SIG-M5 treated with dmso at 0.1 percent for 504 hours (cell line): ENCODE data around the gene ERLEC1.
"Not testable (repeated sequence)": the region's sequence is repeated elsewhere in the genome, so short reads cannot be mapped to it uniquely, and the experiment has no call there.

Experiments
- DNase-seq: peaks from one replicate; lab custom pipeline; 2025; ENCODE audit not compliant: unreplicated experiment; lab: John Stamatoyannopoulos, UW

ERLEC1 gene

GRCh38 chr2:53786705-53787613, at the start of gene ERLEC1, which contains the start of gene ASB3:
Gene ERLEC1 (plus strand): TSS chr2:53787044. CDS start chr2:53787211, 167 bp downstream.
Gene ASB3 (minus strand): TSS chr2:53786953. CDS start chr2:53765572, 21,381 bp downstream.
- peak; percentile 87 for DNase-seq

DNA sequence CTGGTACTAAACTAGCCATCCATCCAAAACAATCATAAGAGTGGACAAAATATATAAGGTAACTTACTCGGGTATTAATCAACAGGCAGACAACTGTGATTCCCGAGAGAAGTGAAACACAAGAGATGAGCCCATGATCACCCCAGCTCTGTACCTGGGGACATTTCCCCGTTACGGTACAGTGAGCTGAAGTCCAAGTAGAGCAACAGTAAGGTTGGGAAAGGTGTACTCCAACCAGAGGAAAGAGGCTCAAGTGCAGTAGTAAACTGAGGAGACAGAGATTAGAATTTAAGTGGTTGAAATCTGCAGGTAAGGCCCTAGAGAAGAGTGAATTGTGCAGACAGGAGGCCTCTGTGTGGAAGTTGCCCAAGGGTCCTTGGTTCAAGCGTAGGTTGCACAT, 49.8 kb upstream of the ERLEC1 start:
- no peak for DNase-seq

- no peak for DNase-seq
Observed at GRCh38 chr2:53739032-53739431, 47.8 kb upstream of the ERLEC1 start.

DNA sequence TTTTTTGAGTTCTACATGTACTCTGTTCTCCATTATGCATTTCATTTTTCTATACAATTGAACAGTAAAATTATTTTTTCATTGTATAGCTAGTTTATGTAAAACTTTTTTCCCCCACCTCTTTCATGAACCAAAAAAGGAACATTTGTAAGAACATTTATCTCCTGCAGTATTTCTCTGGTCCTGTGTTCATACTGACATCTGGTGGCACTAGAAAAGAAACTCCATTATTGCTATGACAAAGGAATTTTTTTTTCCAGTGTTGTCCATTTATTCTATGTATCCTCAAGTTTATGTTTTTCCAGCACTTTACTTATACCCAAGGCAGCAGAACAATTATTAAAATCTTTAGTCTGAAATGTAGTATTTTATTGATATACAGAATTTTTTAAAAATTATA, 46.7 kb upstream of the ERLEC1 start:
- peak; percentile 13 for DNase-seq

- DNase-seq, result no peak
Observed at GRCh38 chr2:53744395-53745065, 42.3 kb upstream of the ERLEC1 start.

DNA sequence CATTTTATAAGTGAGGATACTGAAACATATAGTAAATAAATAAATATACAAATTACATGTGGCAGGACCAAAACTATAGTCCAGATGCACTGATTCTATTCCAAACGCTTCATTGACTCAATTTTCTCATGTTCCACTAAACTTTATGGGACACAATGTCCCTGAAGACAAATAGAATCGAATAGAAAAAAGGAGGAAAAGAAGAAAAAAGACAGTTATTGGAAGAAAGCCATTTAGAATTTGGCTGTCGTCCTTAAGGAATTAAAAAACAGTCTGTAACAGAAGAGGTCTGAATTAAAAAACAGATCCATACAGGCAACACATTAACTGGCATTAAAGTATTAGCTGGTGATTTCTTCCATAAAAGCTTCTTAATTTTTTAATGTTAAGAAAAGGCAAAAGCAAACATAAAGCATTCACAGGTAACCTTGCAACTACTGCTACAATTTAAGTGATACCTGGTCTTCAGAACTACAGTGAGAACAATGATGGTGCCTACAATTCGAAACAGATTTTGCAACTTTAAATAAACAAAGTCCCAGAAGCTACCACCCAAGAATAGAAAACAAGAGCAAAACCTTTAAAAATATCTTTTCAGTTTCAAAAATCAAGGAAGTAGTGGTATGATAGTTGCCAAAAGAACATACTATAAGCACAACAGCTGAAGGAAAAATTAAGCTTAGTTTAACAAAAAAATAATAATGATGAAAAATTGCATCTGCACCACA, 36.6 kb upstream of the ERLEC1 start:
- DNase-seq, result no peak

GRCh38 chr2:53751728-53752127, 35.1 kb upstream of the ERLEC1 start:
- no peak for DNase-seq

- no peak for DNase-seq
Observed at GRCh38 chr2:53752385-53752784, 34.5 kb upstream of the ERLEC1 start.

GRCh38 chr2:53753041-53753440, 33.8 kb upstream of the ERLEC1 start:
- no peak for DNase-seq

- DNase-seq, result no peak
Observed at GRCh38 chr2:53755121-53755520, 31.7 kb upstream of the ERLEC1 start.

- no peak for DNase-seq
Observed at GRCh38 chr2:53756644-53757043, 30.2 kb upstream of the ERLEC1 start.

DNA sequence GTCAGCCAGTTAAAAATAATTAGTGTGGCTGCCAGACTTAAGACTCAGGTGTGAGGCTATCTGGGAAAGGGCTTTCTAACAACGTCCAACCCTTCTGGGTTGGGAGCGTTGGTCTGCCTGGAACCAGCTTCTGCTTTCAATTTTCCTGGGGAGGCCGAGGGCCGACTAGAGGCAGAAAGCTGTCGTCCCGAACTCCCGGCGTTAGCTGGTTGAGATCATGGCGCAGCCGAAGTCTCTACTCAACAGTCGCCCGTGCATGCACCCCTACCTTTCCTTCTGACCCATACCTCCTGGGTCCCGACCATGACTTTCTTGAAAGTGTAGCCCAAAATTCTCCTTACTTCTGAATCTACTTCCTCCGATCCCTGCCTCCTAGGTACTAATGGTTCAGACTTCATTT, 29.6 kb upstream of the ERLEC1 start:
- DNase-seq, result not testable (repeated sequence)

GRCh38 chr2:53765767-53766166, 21.1 kb upstream of the ERLEC1 start:
- DNase-seq, result no peak

- peak; percentile 86 for DNase-seq
Observed at GRCh38 chr2:53767405-53768241, 19.2 kb upstream of the ERLEC1 start, which contains the start of gene CHAC2. Gene CHAC2 (plus strand): TSS chr2:53767804. CDS start chr2:53767887, 83 bp downstream.

- no peak for DNase-seq
Observed at GRCh38 chr2:53768242-53768542, 18.7 kb upstream of the ERLEC1 start.

DNA sequence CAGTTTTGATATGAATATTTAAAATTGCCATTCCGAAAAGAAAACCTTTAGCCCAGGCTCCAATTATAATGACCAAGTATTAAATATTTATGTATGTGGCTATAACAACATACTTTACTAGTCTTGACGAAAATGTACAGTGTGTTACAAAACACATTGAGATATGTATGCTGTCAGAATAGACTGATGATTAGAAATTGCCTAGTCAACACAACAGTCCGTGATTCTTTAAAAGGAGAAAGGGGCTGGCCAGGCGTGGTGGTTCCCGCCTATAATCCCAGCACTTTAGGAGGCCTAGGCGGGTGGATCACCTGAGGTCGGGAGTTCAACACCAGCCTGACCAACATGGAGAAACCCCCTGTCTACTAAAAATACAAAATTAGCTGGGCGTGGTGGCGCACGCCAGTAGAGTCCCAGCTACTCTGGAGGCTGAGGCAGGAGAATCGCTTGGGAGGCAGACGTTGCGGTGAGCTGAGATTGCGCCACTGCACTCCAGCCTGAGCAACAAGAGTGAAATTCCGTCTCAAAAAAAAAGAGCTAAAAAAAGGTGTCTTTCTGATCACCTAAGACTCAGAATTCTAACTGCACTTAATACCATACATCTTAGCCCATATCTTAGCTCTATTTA, 17.4 kb upstream of the ERLEC1 start:
- DNase-seq, result no peak

DNA sequence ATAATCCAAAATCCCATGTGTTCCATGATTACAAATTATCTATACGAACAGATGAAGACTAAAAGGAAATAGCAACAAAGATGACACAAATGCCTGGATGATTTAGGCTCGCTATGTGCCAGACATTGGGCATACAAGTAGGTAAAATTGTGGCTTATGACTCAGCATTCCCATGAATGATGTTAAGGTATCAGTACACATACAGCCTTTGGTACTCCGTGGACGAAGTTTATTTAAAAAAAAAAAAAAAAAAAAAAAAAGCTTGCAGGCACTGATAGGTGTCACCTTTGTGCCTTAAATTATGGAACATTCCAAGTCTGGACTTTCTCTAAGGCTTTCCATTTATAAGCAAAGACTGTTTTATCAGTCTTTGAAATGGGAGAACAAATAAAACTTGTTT, 16.6 kb upstream of the ERLEC1 start:
- DNase-seq, result no peak

DNA sequence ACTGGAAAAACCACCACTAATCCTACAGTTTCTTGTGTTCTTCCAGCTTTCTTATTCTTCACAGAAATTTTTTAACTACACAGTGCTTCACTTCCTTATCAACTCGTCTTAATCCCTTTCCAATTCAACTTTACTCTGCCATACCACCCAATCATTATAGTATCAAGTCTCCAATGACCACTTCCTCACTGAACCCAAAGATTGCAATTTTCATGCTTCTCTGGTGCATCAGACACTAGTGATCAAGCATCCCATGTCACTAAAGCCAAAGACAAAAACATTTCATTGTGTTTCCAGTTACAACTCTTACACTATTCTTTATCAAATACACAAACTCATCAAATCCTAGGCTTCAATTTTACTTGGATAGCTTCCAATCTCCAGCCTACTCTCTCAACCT, 9.7 kb upstream of the ERLEC1 start:
- no peak for DNase-seq

DNA sequence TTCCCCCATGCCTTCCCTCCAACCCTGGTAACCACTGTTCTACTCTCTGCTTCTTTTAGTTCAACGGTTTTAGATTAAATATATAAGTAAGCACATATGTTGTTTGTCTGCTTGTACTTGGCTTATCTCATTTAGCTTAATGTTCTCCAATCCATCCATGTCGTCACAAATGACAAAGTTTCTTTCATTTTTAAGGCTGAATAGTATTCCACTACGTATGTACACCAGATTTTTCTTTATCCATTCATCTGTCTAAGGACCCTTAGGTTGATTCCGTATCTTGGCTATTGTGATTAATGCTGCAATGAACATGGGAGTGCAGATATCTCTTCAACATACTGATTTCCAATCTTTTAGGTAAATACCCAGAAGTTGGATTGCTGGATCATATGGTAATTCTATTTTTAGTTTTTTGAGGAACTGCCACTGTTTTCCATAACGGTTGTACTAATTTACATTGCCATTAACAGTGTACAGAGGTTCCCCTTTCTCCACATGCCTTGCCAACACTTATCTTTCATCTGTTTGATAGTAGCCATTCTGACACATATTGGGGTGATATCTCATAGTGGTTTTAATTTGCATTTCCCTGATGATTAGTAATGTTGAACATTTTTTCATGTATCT, 8.2 kb upstream of the ERLEC1 start:
- no peak for DNase-seq

DNA sequence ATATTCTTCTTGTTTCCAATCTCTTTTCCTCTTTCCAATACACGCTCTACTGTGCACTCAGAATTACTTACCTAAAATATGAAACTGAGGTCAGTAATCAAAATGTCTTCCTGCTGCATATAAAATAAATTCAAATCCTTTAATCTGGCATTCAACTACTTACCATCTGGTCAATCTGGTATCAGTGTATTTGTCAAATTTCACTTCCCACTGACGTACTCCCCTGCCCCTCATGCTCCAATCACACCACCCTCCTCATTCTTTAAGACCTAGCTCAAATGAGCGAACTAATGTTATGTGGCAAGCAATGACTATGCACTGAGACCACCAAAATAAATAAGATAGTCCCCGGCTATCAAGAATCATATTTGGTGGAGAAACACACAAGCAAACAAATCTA, 6.8 kb upstream of the ERLEC1 start:
- DNase-seq, result no peak
